Activated naive CD8-positive, alpha-beta T cell treated with anti-CD3 and anti-CD28 coated beads, Interleukin-2, amount 50 U/mL, for 16 hours (primary cell): Measurements from ENCODE around the gene CACNA1G.

Source experiments
- DNase-seq: peaks from one replicate; pipeline ENCODE4 v3.0.0-alpha.2; 2020; ENCODE audit warnings: low read depth, low spot score

Gene CACNA1G

GRCh38 chr17:50672831-50673551, 112.5 kb downstream of the CACNA1G start:
- no peak for DNase-seq

- DNase-seq = no peak
These were observed 114.7 kb downstream of the CACNA1G start for GRCh38 chr17:50675190-50675589.

DNA sequence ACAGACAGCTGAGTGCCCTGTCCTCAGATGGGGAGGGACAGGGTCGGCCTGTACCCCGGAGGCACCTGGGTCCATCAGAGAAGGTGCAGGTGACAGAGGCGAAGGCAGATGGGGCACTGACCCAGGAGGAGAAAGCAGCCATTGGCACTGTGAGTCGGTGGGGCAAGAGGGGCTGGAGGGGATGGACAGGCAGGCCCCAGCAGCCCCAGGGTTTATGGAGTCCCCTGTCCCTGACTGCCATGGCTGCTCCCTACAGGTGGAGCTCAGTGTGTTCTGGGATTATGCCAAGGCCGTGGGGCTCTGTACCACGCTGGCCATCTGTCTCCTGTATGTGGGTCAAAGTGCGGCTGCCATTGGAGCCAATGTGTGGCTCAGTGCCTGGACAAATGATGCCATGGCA, 115.1 kb downstream of the CACNA1G start:
- no peak for DNase-seq

DNA sequence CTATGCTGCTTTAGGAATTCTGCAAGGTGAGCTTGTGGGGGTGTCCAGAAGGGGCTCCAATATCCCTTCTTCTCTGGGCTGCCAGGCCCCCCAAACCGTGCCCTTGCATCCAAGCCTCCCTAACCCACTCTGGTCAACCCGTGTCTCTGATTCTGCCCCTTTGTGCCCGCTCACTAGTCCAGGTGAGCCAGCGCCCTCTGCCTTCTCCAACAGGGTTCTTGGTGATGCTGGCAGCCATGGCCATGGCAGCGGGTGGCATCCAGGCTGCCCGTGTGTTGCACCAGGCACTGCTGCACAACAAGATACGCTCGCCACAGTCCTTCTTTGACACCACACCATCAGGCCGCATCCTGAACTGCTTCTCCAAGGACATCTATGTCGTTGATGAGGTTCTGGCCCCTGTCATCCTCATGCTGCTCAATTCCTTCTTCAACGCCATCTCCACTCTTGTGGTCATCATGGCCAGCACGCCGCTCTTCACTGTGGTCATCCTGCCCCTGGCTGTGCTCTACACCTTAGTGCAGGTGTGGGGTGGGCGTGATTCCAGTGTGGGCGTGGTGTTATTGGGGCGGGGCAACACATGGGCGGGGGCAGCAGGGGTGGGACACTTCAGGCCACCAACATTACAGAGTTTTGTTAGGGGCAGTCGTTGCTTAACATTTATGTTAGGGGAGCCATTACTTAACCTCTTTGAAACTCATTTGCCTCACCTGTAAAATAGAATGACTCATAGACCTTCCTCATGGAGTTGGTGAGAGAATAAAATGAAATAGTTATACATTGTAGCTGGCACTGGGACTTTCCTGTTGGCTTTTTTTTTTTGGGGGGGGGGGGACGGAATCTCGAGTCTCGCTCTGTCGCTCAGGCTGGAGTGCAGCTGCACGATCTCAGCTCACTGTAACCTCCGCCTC, 115.8 kb downstream of the CACNA1G start:
- DNase-seq = no peak
